ENCODE measurements around the gene NEURL2.

Gene NEURL2

DNA sequence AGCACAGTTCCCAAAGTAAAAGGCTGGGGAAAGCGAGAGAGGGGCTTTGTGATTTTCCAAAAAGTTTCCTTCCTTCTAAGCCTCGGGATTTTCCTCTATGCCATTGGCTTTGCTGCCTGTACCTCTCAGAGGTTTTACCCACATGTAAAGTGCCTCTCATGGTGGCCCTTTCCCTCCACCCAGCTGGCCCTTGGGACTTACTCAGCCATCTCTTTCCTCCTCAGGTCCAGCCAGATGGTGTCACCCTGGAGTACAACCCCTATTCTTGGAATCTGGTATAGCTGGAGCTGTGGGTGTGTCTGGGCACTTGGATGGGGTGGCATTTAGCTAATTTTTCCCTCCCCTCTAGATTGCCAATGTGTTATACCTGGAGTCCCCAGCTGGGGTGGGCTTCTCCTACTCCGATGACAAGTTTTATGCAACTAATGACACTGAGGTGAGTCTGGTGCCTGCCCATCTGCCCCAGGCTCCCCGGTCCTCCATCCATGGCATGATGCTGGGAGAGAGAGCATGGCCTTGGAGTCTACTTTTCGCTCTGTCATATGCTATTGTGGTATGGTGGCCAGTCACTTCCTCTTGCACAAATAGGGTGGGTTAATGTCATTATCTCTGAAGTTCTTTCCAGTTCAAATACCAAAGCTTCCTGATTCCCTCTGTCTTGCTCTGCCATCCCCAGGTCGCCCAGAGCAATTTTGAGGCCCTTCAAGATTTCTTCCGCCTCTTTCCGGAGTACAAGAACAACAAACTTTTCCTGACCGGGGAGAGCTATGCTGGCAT lies 1.2 kb upstream of the NEURL2 start:
- no peaks in the 10 kb centered on the region for H3K9me3 ChIP-seq (ENCODE audit: insufficient read depth, low read depth, low read length)
- peak overlapping the region; percentile 81 for H3K4me3 ChIP-seq (ENCODE audit: low read length)
- no peaks in the 10 kb centered on the region for H3K4me1 ChIP-seq (ENCODE audit: insufficient read depth, low read length)
- H3K27ac ChIP-seq (ENCODE audit: low read length), result no peak overlapping the region
- H3K36me3 ChIP-seq (ENCODE audit: insufficient read depth, low read depth, low read length), result peaks cover 43% of the 10 kb centered on the region
- H3K9ac ChIP-seq (ENCODE audit: low read depth, low read length), result peak overlapping the region; percentile 88; the same call in 1 of the 2 replicates
- H3K27me3 ChIP-seq (ENCODE audit: insufficient read depth, low read length), result no peaks in the 10 kb centered on the region

DNA sequence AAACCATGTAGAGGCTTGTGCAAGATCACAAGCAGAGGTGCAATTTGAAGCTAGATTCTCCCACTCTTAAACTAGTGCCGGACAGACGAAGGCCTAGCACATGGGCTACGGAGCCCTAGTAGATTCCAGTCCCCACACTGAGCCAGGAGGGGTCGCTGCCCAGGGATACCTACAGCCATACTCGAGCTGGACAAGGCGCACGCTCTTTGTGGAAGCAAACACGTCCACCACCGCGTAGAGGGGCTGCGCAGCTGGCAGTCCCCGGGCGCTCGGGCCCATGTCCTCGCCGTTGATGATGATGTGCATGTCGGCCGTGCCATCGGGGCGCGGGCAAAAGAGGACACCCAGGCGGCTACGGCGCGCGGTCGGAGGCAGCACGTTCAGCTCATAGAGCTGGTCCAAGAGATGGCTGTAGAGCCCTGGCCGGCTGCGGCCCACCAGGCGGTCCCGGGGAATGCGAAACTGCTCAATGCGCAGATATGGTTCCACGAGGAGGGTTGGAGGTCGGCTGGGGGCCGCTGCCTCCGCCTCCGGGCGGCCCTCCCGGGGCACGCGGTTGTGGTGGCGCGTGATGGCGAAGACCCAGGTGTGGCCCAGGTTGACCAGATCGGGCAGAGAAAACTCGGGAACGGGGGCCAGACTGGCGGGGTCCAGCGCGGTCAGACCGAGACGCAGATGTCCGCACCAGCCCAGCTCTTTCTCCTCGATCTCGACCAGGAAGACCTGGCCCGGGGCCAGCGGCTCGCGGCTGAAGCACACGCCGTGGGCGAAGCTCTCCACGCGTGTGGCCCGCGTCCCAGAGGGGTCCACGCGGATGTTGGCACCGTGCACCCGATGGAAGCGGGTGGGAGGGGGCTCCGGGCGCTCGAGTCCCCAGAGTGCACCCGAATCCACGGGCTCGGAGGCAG lies 677 bp downstream of the NEURL2 start:
- peak overlapping the region; percentile 88; the same call in 1 of the 2 replicates for H3K9ac ChIP-seq (ENCODE audit: low read depth, low read length)
- H3K9me3 ChIP-seq (ENCODE audit: insufficient read depth, low read depth, low read length), result no peaks in the 10 kb centered on the region
- no peaks in the 10 kb centered on the region for H3K27me3 ChIP-seq (ENCODE audit: insufficient read depth, low read length)
- H3K27ac ChIP-seq (ENCODE audit: low read length), result no peak overlapping the region
- no peaks in the 10 kb centered on the region for H3K4me1 ChIP-seq (ENCODE audit: insufficient read depth, low read length)
- peaks cover 38% of the 10 kb centered on the region for H3K36me3 ChIP-seq (ENCODE audit: insufficient read depth, low read depth, low read length)
- peak overlapping the region; percentile 81 for H3K4me3 ChIP-seq (ENCODE audit: low read length)

DNA sequence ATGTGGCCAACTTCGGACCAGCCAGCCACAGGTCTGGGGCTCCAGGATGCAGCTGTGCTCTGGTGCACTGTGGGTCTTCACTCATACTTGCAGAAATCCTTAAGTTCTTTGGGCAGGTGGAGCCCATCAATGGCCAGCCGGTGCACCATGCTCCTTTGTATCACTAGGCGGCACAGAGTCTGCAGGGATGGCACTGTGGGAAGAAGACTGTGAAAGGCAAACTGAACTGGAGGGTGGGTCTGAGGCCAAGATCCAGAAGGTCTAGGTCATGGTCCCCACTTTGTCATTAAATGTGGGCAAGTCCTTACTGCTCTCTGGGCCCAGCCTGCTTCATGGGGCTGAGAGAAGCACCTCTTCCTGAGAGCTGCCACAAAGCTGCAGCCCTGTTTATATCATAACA lies 2.3 kb downstream of the NEURL2 start:
- no peak overlapping the region for H3K27ac ChIP-seq (ENCODE audit: low read length)
- no peaks in the 10 kb centered on the region for H3K4me1 ChIP-seq (ENCODE audit: insufficient read depth, low read length)
- no peaks in the 10 kb centered on the region for H3K27me3 ChIP-seq (ENCODE audit: insufficient read depth, low read length)
- no peak overlapping the region for H3K4me3 ChIP-seq (ENCODE audit: low read length)
- H3K9ac ChIP-seq (ENCODE audit: low read depth, low read length), result no peak overlapping the region
- no peaks in the 10 kb centered on the region for H3K9me3 ChIP-seq (ENCODE audit: insufficient read depth, low read depth, low read length)
- peaks cover 36% of the 10 kb centered on the region for H3K36me3 ChIP-seq (ENCODE audit: insufficient read depth, low read depth, low read length)

DNA sequence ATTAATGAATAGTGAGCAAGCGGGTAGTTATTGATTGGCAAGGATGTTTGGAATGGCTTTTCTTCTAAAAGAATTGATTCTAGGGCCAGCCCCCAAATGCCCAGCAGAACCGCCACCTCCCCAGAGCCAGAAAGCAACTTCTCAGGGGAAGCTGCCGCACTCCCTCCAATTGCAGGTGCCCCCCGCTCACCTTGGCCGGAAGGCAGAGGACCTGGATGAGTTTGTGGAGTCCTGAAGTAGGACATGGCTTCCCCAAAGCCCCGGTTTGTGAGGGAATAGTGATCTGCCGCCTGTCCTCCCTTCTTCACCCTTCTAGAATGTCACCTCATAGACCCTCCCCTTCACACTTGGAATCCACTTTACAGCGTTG lies 3.7 kb downstream of the NEURL2 start, which contains the start of gene SPATA25:
SPATA25 (minus strand) TSS at position 277 of the 370 bp plus-strand sequence; CDS start at position 245, 32 bp downstream.
- no peak within 1 kb of the TSS for H3K4me3 ChIP-seq (ENCODE audit: low read length)
- H3K27ac ChIP-seq (ENCODE audit: low read length), result no peak within 1 kb of the TSS
- H3K36me3 ChIP-seq (ENCODE audit: insufficient read depth, low read depth, low read length), result peaks cover 41% of the 10 kb centered on the region
- H3K4me1 ChIP-seq (ENCODE audit: insufficient read depth, low read length), result no peaks in the 10 kb centered on the region
- H3K9ac ChIP-seq (ENCODE audit: low read depth, low read length), result no peak within 1 kb of the TSS
- no peaks in the 10 kb centered on the region for H3K9me3 ChIP-seq (ENCODE audit: insufficient read depth, low read depth, low read length)
- H3K27me3 ChIP-seq (ENCODE audit: insufficient read depth, low read length), result no peaks in the 10 kb centered on the region

DNA sequence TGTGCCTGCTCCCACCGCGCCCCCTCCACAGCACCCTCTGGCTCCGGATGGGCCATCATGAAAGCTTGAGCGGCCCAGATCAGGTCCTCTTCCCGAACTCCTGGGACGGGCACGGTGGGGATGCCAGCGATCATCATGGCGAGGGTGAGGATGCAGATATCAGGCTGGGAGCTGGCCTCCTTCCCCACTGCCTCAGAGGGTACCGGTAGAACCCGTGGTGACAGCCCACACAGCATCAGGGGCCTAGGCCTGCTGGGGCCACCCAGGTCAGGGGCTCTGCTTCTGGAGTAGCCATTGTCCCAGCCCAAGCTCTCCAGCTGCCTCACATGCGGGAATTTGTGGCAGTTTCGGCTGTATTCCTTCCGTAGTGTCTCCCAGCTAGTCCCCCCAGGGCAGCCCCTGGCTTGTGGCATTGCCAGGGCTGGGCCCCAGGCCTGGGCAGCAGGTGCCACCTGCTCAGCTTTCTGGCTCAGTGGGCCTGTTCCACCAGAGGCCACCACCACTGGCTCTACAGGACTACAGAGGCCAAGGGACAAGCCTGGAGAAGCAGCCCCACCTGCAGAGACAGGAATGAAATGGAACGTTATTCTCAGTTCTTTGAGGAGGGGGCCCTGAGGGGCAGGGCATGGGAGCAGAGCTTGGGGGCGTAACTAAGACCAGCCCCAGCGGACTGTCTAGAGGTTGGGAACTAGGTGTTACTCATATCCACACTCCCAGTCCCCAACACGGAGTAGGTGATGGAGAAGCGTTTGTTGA lies 4.2 kb downstream of the NEURL2 start:
- no peaks in the 10 kb centered on the region for H3K4me1 ChIP-seq (ENCODE audit: insufficient read depth, low read length)
- no peaks in the 10 kb centered on the region for H3K9me3 ChIP-seq (ENCODE audit: insufficient read depth, low read depth, low read length)
- peaks cover 43% of the 10 kb centered on the region for H3K36me3 ChIP-seq (ENCODE audit: insufficient read depth, low read depth, low read length)
- no peak overlapping the region for H3K27ac ChIP-seq (ENCODE audit: low read length)
- H3K27me3 ChIP-seq (ENCODE audit: insufficient read depth, low read length), result no peaks in the 10 kb centered on the region
- no peak overlapping the region for H3K4me3 ChIP-seq (ENCODE audit: low read length)
- no peak overlapping the region for H3K9ac ChIP-seq (ENCODE audit: low read depth, low read length)

DNA sequence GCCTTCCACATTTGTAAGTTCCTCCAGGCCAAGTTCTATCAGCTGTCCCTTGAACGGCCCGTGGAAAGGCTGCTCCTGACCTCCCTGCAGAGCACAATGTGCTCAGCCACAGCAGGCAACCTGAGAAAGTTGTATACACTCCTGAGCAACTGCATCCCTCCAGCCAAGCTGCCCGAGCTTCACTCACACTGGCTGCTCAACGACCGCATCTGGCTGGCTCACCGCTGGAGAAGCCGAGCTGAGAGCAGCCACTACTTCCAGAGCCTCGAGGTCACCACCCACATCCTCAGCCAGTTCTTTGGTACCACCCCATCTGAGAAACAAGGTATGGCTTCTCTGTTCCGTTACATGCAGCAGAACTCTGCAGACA lies 7.9 kb downstream of the NEURL2 start:
- Histone ChIP-seq H3K9me3 (ENCODE audit: insufficient read depth, low read depth, low read length) (no peaks in the 10 kb centered on the region), H3K4me3 (ENCODE audit: low read length) (no peak overlapping the region), H3K36me3 (ENCODE audit: insufficient read depth, low read depth, low read length) (peaks cover 38% of the 10 kb centered on the region), H3K27ac (ENCODE audit: low read length) (no peak overlapping the region), H3K4me1 (ENCODE audit: insufficient read depth, low read length) (no peaks in the 10 kb centered on the region), H3K27me3 (ENCODE audit: insufficient read depth, low read length) (no peaks in the 10 kb centered on the region), H3K9ac (ENCODE audit: low read depth, low read length) (no peak overlapping the region)

DNA sequence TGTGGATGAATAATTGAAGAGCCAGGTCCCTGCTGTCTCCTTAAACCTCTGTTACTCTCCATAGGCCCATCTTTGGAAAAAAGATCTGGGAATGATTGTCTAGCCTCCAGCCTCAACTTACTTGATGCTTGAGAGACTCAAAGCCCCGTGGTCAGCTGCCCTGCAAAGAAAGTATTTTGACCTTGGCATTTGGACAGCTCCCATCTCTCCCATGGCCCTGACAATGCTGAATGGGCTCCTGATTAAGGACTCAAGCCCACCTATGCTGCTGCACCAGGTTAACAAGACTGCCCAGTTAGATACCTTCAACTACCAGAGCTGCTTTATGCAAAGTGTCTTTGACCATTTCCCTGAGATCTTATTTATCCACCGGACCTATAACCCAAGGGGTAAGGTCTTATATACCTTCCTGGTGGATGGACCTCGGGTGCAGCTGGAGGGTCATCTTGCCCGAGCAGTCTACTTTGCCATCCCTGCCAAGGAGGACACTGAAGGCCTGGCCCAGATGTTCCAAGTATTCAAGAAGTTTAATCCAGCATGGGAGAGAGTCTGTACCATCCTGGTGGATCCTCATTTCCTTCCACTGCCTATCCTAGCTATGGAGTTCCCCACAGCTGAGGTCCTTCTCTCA lies 8.4 kb downstream of the NEURL2 start:
- H3K9me3 ChIP-seq (ENCODE audit: insufficient read depth, low read depth, low read length), result no peaks in the 10 kb centered on the region
- no peak overlapping the region for H3K9ac ChIP-seq (ENCODE audit: low read depth, low read length)
- no peaks in the 10 kb centered on the region for H3K27me3 ChIP-seq (ENCODE audit: insufficient read depth, low read length)
- H3K36me3 ChIP-seq (ENCODE audit: insufficient read depth, low read depth, low read length), result peaks cover 41% of the 10 kb centered on the region
- H3K4me1 ChIP-seq (ENCODE audit: insufficient read depth, low read length), result no peaks in the 10 kb centered on the region
- no peak overlapping the region for H3K4me3 ChIP-seq (ENCODE audit: low read length)
- H3K27ac ChIP-seq (ENCODE audit: low read length), result no peak overlapping the region

DNA sequence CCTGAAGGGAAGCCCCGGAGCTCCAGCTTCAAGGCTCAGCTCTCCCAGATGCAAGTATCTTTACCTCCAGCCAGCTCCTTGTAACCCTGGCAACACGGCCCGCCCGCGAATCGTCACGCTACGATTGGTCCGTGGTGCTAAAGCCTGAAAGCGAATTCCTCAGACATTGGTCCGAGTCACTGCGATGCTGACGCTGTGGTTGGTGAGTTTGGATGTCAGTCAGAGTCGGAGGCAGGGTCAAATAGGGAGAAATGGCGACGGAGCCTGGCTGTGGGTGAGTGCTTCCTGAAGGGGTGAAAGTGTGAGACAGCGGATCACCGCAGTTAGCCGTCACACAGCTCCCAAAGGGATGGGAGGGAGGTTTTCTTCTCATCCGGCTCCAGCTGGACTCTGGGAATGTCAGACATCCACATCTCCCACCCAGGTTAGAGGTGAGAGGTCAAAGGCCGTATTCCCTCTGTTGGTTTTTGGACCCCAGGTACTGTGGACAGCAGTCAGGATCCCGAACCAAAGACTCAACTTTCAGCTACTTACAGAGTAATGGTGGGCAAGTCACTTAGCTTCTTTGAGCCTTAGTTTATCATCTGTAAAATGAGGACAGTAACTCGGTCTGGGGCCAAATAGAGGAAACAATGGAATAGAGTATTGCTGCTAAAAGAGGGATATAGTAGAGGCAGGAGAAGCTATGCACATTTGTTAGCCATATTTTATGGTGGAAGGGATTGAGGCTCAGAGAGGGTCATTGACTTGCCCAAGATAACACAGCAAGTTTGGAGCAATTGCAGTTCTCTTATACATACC lies 9.8 kb downstream of the NEURL2 start, which contains the start of gene ZSWIM1:
ZSWIM1 (plus strand) TSS at position 240 of the 801 bp plus-strand sequence. CDS start 1,366 bp downstream, outside the sequence.
- peak within 1 kb of the TSS; percentile 95 for H3K9ac ChIP-seq (ENCODE audit: low read depth, low read length)
- H3K4me1 ChIP-seq (ENCODE audit: insufficient read depth, low read length), result no peaks in the 10 kb centered on the region
- peak within 1 kb of the TSS; percentile 97 for H3K4me3 ChIP-seq (ENCODE audit: low read length)
- no peaks in the 10 kb centered on the region for H3K27me3 ChIP-seq (ENCODE audit: insufficient read depth, low read length)
- H3K9me3 ChIP-seq (ENCODE audit: insufficient read depth, low read depth, low read length), result no peaks in the 10 kb centered on the region
- peaks cover 48% of the 10 kb centered on the region for H3K36me3 ChIP-seq (ENCODE audit: insufficient read depth, low read depth, low read length)
- H3K27ac ChIP-seq (ENCODE audit: low read length), result no peak within 1 kb of the TSS

DNA sequence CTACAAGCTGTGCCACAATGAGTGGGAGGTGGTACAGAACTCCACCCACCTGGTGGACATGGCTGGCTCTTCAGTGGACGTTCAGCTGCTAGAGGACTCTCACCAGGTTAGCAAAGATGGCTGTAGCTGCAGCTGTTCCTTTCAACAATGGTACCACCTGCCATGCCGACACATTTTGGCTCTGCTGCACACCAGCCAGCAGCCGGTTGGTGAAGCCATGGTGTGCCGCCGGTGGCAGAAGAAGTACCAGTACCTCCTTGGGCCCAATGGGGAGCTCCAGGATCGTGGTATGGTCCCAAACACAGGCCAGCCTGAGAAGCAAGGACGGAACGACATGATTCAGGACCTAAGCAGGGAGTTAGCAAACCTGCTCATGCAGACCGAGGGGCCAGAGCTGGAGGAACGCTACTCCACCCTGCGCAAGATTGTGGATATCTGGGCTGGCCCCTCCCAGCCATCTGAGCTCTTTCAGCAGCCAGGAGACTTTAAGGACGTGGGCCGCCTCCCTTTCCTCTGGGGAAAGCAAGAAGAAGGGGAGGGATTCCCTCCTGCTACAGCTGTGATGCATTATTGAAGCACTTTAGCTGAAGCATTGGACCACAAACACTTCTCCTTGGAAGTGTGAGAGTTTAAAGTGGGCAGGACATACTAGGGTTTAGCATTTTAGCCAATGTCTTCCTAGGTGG lies 12.8 kb downstream of the NEURL2 start:
- H3K9ac ChIP-seq (ENCODE audit: low read depth, low read length), result no peak overlapping the region
- H3K4me1 ChIP-seq (ENCODE audit: insufficient read depth, low read length), result no peaks in the 10 kb centered on the region
- H3K4me3 ChIP-seq (ENCODE audit: low read length), result no peak overlapping the region
- H3K36me3 ChIP-seq (ENCODE audit: insufficient read depth, low read depth, low read length), result peaks cover 29% of the 10 kb centered on the region
- no peaks in the 10 kb centered on the region for H3K9me3 ChIP-seq (ENCODE audit: insufficient read depth, low read depth, low read length)
- H3K27ac ChIP-seq (ENCODE audit: low read length), result no peak overlapping the region
- H3K27me3 ChIP-seq (ENCODE audit: insufficient read depth, low read length), result no peaks in the 10 kb centered on the region

DNA sequence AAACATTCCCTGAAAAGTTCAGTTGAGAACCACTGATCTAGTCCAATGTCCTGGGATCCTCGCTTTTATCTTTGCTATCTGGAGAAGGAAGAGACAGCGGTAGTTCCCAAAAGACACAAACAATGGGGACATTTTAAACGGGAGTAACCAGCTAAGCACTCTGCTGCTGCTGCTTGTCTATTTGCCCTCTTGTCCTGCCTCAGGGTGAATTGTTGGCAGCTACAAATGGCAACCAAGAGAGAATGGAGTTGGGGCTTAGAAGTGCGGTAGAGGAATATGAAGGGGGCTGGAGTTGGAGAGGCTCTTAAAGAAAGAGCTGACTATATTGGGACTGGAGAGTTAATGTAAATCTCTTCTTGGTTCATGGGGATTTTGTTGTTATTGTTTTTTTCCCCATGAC lies 16.4 kb downstream of the NEURL2 start:
- H3K36me3 ChIP-seq (ENCODE audit: insufficient read depth, low read depth, low read length), result peaks cover 18% of the 10 kb centered on the region
- no peak overlapping the region for H3K9ac ChIP-seq (ENCODE audit: low read depth, low read length)
- H3K4me1 ChIP-seq (ENCODE audit: insufficient read depth, low read length), result no peaks in the 10 kb centered on the region

More for the DNA sequence above, 16.4 kb downstream of the NEURL2 start:
- H3K27me3 ChIP-seq (ENCODE audit: insufficient read depth, low read length), result no peaks in the 10 kb centered on the region
- no peak overlapping the region for H3K4me3 ChIP-seq (ENCODE audit: low read length)
- H3K9me3 ChIP-seq (ENCODE audit: insufficient read depth, low read depth, low read length), result no peaks in the 10 kb centered on the region
- H3K27ac ChIP-seq (ENCODE audit: low read length), result no peak overlapping the region
